Common myeloid progenitor, CD34-positive (primary cell): ENCODE results near the gene RPTOR.

ENCODE experiments used
- CTCF ChIA-PET: fragments of 350-600 bp; sonication (Branson Sonifier 250); formaldehyde crosslinking; loops from one replicate; lab custom pipeline; 2021; ENCODE audit warnings: antibody characterized with exemption; lab: Charles Lee
- POLR2A ChIA-PET: fragments of 350-600 bp; sonication (Branson Sonifier 250); formaldehyde crosslinking; loops from one replicate; lab custom pipeline; 2021; ENCODE audit warnings: antibody characterized with exemption; lab: Charles Lee
- DNase-seq, 3 donors: peaks; one replicate each; pipeline versions ENCODE4 v3.0.0 to v3.0.0-alpha.2; 2013
- H3K27ac ChIP-seq, 2 experiments: 1 replicate in 1 of 2; 2 replicates in 1 of 2; pipeline ENCODE4 v1.7.0; 2013; ENCODE audit warnings: inconsistent platforms in 2 of 2, low read length in 2 of 2, mild to moderate bottlenecking in 2 of 2, low read depth in 1 of 2, moderate library complexity in 1 of 2; ENCODE audit not compliant: severe bottlenecking in 2 of 2, insufficient read depth in 1 of 2, poor library complexity in 1 of 2
- H3K27me3 ChIP-seq, 5 experiments: replicated peaks in 2 of 5; 1 replicate in 3 of 5; 2 replicates in 2 of 5; pipeline versions ENCODE4 v1.6.1 to v1.7.0; 2013; ENCODE audit warnings: low read length in 4 of 5, mild to moderate bottlenecking in 2 of 5, moderate library complexity in 2 of 5, inconsistent platforms in 1 of 5; ENCODE audit not compliant: insufficient read depth in 5 of 5, control insufficient read depth in 4 of 5
- H3K36me3 ChIP-seq, 4 experiments: 1 replicate in 2 of 4; 2 replicates in 2 of 4; pipeline versions ENCODE4 v1.6.1 to v1.7.0; 2013; ENCODE audit warnings: low read length in 3 of 4, control low read depth in 1 of 4, mild to moderate bottlenecking in 1 of 4; ENCODE audit not compliant: control insufficient read depth in 4 of 4, insufficient read depth in 4 of 4
- H3K4me1 ChIP-seq, 4 experiments: 1 replicate in 3 of 4; 2 replicates in 1 of 4; pipeline versions ENCODE4 v1.6.1 to v1.7.1; 2013; ENCODE audit warnings: low read length in 3 of 4, mild to moderate bottlenecking in 3 of 4, control low read depth in 1 of 4, inconsistent platforms in 1 of 4, moderate library complexity in 1 of 4; ENCODE audit not compliant: control insufficient read depth in 4 of 4, insufficient read depth in 4 of 4; ENCODE audit errors: control extremely low read depth in 1 of 4
- H3K4me3 ChIP-seq, 7 experiments: 1 replicate in 4 of 7; 2 replicates in 3 of 7; pipeline versions ENCODE4 v1.5.1 to v1.7.0; 2013; ENCODE audit warnings: mild to moderate bottlenecking in 7 of 7, low read length in 6 of 7, moderate library complexity in 6 of 7, inconsistent platforms in 2 of 7, low read depth in 2 of 7, control low read depth in 1 of 7; ENCODE audit not compliant: insufficient read depth in 4 of 7, control insufficient read depth in 1 of 7; ENCODE audit errors: extremely low read depth in 1 of 7
- H3K9me3 ChIP-seq, 5 experiments: 1 replicate in 4 of 5; 2 replicates in 1 of 5; pipeline versions ENCODE4 v1.6.1 to v1.7.1; 2013; ENCODE audit warnings: low read length in 4 of 5, mild to moderate bottlenecking in 2 of 5, inconsistent platforms in 1 of 5, low read depth in 1 of 5, moderate library complexity in 1 of 5; ENCODE audit not compliant: control insufficient read depth in 4 of 5, insufficient read depth in 2 of 5; ENCODE audit errors: control extremely low read depth in 1 of 5
- WGBS: methylation state at CpG from one replicate; pipeline ENCODE4 v1.1.5; 2013; ENCODE audit not compliant: insufficient coverage; 5-methylcytosine and 5-hydroxymethylcytosine counted together

RPTOR gene

GRCh38 chr17:80849119-80849518 is 304.5 kb downstream of the RPTOR start:
- ChIA-PET CTCF (no interaction called here), POLR2A (no interaction called here)
- H3K4me1 ChIP-seq, result peaks cover 0 to 17% (median 4%) of the 10 kb centered on the region in 4 experiments
- 100% methylated on average over 6 of the region's 12 CpGs for WGBS
- no peak overlapping the region for H3K27ac ChIP-seq
- H3K9me3 ChIP-seq, result no peaks in the 10 kb centered on the region
- H3K4me3 ChIP-seq, result no peak overlapping the region
- peaks cover 8 to 33% (median 25%) of the 10 kb centered on the region in 4 experiments for H3K36me3 ChIP-seq
- no peak for DNase-seq
- no peaks in the 10 kb centered on the region for H3K27me3 ChIP-seq

- POLR2A ChIA-PET, result no interaction called here
Measured at GRCh38 chr17:80850109-80850508, 305.5 kb downstream of the RPTOR start.

GRCh38 chr17:80850817-80851216 is 306.2 kb downstream of the RPTOR start:
- H3K9me3 ChIP-seq, result no peaks in the 10 kb centered on the region
- H3K4me1 ChIP-seq, result peaks cover 0 to 10% (median 5%) of the 10 kb centered on the region in 4 experiments
- ChIA-PET POLR2A (no interaction called here), CTCF (no interaction called here)
- DNase-seq, result no peak
- H3K36me3 ChIP-seq, result peaks cover 8 to 41% (median 29%) of the 10 kb centered on the region in 4 experiments
- H3K27ac ChIP-seq, result no peak overlapping the region
- no peaks in the 10 kb centered on the region for H3K27me3 ChIP-seq
- no peak overlapping the region for H3K4me3 ChIP-seq
- 80% methylated on average over 6 of the region's 6 CpGs for WGBS

More at GRCh38 chr17:80850109-80850508, 305.5 kb downstream of the RPTOR start:
- Histone ChIP-seq H3K36me3 (peaks cover 8 to 33% (median 25%) of the 10 kb centered on the region in 4 experiments), H3K27me3 (no peaks in the 10 kb centered on the region), H3K27ac (no peak overlapping the region), H3K9me3 (no peaks in the 10 kb centered on the region), H3K4me1 (peaks cover 0 to 10% (median 2%) of the 10 kb centered on the region in 4 experiments), H3K4me3 (no peak overlapping the region)
- 100% methylated on average over 9 of the region's 9 CpGs for whole genome bisulfite sequencing
- DNase-seq, result no peak
- CTCF ChIA-PET, result no interaction called here

- ChIA-PET POLR2A (no interaction called here), CTCF (no interaction called here)
- H3K4me3 ChIP-seq, result no peak overlapping the region
- 97% methylated on average over 12 of the region's 17 CpGs for WGBS
- no peaks in the 10 kb centered on the region for H3K9me3 ChIP-seq
- peaks cover 8 to 38% (median 27%) of the 10 kb centered on the region in 4 experiments for H3K36me3 ChIP-seq
- no peak overlapping the region for H3K27ac ChIP-seq
- no peak for DNase-seq
- peaks cover 0 to 15% (median 11%) of the 10 kb centered on the region in 4 experiments for H3K4me1 ChIP-seq
- no peaks in the 10 kb centered on the region for H3K27me3 ChIP-seq
Measured at GRCh38 chr17:80851277-80851925, 306.8 kb downstream of the RPTOR start.

GRCh38 chr17:80852476-80853015 is 307.9 kb downstream of the RPTOR start:
- 93% methylated on average over 10 of the region's 11 CpGs for WGBS

GRCh38 chr17:80853076-80853475 is 308.4 kb downstream of the RPTOR start:
- H3K9me3 ChIP-seq, result no peaks in the 10 kb centered on the region
- no peaks in the 10 kb centered on the region for H3K27me3 ChIP-seq
- 93% methylated on average over 14 of the region's 16 CpGs for WGBS
- peaks cover 0 to 25% (median 20%) of the 10 kb centered on the region in 4 experiments for H3K4me1 ChIP-seq
- no peak for DNase-seq
- H3K36me3 ChIP-seq, result peaks cover 7 to 24% (median 19%) of the 10 kb centered on the region in 4 experiments
- H3K4me3 ChIP-seq, result no peak overlapping the region
- POLR2A ChIA-PET, result interaction anchor here (0.7 kb wide), 1 partner anchor 19 kb away, joined by 4 read pairs; no protein-coding TSS in a partner anchor
- H3K27ac ChIP-seq, result no peak overlapping the region
- CTCF ChIA-PET, result interaction anchor here (1.3 kb wide), 1 partner anchor 13 kb away, joined by 4 read pairs; no protein-coding TSS in a partner anchor

More at GRCh38 chr17:80852476-80853015, 307.9 kb downstream of the RPTOR start:
- Histone ChIP-seq H3K4me3 (no peak overlapping the region), H3K27ac (no peak overlapping the region), H3K9me3 (no peaks in the 10 kb centered on the region), H3K36me3 (peaks cover 8 to 28% (median 19%) of the 10 kb centered on the region in 4 experiments), H3K27me3 (no peaks in the 10 kb centered on the region), H3K4me1 (peaks cover 0 to 25% (median 20%) of the 10 kb centered on the region in 4 experiments)
- CTCF ChIA-PET, result interaction anchor here (1.3 kb wide), 1 partner anchor 13 kb away, joined by 4 read pairs; no protein-coding TSS in a partner anchor
- POLR2A ChIA-PET, result no interaction called here
- DNase-seq, result no peak

GRCh38 chr17:80854220-80854619 is 309.6 kb downstream of the RPTOR start:
- Histone ChIP-seq H3K27ac (no peak overlapping the region), H3K9me3 (no peaks in the 10 kb centered on the region), H3K27me3 (no peaks in the 10 kb centered on the region), H3K4me3 (no peak overlapping the region), H3K36me3 (peaks cover 0 to 17% (median 13%) of the 10 kb centered on the region in 4 experiments), H3K4me1 (peaks cover 0 to 25% (median 20%) of the 10 kb centered on the region in 4 experiments)
- ChIA-PET POLR2A (no interaction called here), CTCF (interaction anchor here (1.0 to 1.9 kb wide), 2 partner anchors 9 to 45 kb away, joined by 3 to 5 read pairs; no protein-coding TSS in a partner anchor)
- WGBS, result 98% methylated on average over 9 of the region's 10 CpGs
- no peak for DNase-seq
